Measurements from ENCODE around the gene COPA.

COPA gene

GRCh38 chr1:160258177-160258798, 84.8 kb downstream of the COPA start:
- TF ChIP-seq, protein P1, sequence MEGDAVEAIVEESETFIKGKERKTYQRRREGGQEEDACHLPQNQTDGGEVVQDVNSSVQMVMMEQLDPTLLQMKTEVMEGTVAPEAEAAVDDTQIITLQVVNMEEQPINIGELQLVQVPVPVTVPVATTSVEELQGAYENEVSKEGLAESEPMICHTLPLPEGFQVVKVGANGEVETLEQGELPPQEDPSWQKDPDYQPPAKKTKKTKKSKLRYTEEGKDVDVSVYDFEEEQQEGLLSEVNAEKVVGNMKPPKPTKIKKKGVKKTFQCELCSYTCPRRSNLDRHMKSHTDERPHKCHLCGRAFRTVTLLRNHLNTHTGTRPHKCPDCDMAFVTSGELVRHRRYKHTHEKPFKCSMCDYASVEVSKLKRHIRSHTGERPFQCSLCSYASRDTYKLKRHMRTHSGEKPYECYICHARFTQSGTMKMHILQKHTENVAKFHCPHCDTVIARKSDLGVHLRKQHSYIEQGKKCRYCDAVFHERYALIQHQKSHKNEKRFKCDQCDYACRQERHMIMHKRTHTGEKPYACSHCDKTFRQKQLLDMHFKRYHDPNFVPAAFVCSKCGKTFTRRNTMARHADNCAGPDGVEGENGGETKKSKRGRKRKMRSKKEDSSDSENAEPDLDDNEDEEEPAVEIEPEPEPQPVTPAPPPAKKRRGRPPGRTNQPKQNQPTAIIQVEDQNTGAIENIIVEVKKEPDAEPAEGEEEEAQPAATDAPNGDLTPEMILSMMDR (IDR thresholded peaks at IDR 0.05; ENCODE audit: low read depth, low read length) = no peak
- Histone ChIP-seq H3K4me3 (ENCODE audit: low read depth, low read length) (no peak overlapping the region), H3K27ac (no peak overlapping the region), H3K27me3 (ENCODE audit: insufficient read depth, low read depth, severe bottlenecking) (no peaks in the 10 kb centered on the region), H3K9me3 (ENCODE audit: severe bottlenecking) (no peaks in the 10 kb centered on the region), H3K36me3 (peaks cover 21% of the 10 kb centered on the region)
- DNase-seq = no peak

- H3K4me3 ChIP-seq (ENCODE audit: low read depth, low read length) = no peak overlapping the region
- peaks cover 21% of the 10 kb centered on the region for H3K36me3 ChIP-seq
- no peak for DNase-seq
- H3K9me3 ChIP-seq (ENCODE audit: severe bottlenecking) = no peaks in the 10 kb centered on the region
- no peaks in the 10 kb centered on the region for H3K27me3 ChIP-seq (ENCODE audit: insufficient read depth, low read depth, severe bottlenecking)
- H3K27ac ChIP-seq = no peak overlapping the region
- TF ChIP-seq, protein P1 (IDR thresholded peaks at IDR 0.05; ENCODE audit: low read depth, low read length) = no peak
Measured at GRCh38 chr1:160257411-160258015, 85.5 kb downstream of the COPA start.

GRCh38 chr1:160256396-160257046, 86.5 kb downstream of the COPA start:
- H3K27ac ChIP-seq = no peak overlapping the region; the same call in none of the 2 replicates
- peaks cover 14% of the 10 kb centered on the region for H3K36me3 ChIP-seq
- H3K4me3 ChIP-seq (ENCODE audit: low read depth, low read length) = no peak overlapping the region
- no peak for DNase-seq
- H3K9me3 ChIP-seq (ENCODE audit: severe bottlenecking) = no peaks in the 10 kb centered on the region
- TF ChIP-seq, protein P1 (IDR thresholded peaks at IDR 0.05; ENCODE audit: low read depth, low read length) = no peak
- no peaks in the 10 kb centered on the region for H3K27me3 ChIP-seq (ENCODE audit: insufficient read depth, low read depth, severe bottlenecking)

GRCh38 chr1:160255781-160256300, 87.2 kb downstream of the COPA start:
- Histone ChIP-seq H3K27me3 (ENCODE audit: insufficient read depth, low read depth, severe bottlenecking) (no peaks in the 10 kb centered on the region), H3K36me3 (peaks cover 12% of the 10 kb centered on the region), H3K9me3 (ENCODE audit: severe bottlenecking) (no peaks in the 10 kb centered on the region), H3K27ac (no peak overlapping the region), H3K4me3 (ENCODE audit: low read depth, low read length) (no peak overlapping the region)
- no peak for DNase-seq
- TF ChIP-seq, protein P1 (IDR thresholded peaks at IDR 0.05; ENCODE audit: low read depth, low read length) = no peak

DNA sequence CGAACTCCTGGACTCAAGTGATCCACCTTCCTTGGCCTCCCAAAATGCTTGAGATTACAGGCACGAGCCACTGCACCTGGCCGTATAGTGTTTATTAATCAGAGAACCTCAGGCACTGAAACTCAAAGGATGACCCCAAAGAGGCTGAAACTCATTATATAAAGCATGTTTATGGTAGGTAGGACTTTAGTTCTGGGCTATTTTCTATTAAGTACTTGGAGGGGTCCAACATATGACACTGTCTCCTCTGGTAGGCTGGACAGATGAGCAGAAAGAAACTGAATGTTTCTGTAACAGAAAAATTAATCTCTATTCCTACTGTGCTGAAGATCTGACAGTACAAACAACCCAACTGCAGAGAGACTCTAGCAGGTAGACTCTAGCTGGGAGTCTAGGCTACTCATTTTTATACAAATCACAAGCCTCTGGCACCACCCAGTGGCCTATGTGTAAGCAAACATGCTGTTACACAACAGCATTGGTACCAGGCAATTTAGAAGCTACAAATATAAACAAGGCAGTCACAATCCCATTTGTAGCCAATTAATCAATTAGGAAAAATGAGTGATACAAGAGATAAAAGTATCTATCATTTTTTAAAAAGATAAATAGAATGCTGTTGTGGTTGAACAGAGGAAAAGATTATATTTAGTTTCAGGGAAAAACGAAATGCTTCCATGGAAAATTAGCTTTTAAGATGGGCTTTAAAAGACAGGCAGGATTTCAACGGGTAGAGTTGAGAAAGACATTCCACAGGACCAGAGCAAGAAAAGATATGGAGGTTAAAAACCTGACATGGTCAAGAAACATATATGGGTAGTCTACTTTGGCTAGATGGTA, 91.1 kb downstream of the COPA start:
- no peak overlapping the region for H3K27ac ChIP-seq
- H3K36me3 ChIP-seq = peaks cover 8% of the 10 kb centered on the region
- TF ChIP-seq, protein P1 (IDR thresholded peaks at IDR 0.05; ENCODE audit: low read depth, low read length) = peak; percentile 84
- no peaks in the 10 kb centered on the region for H3K9me3 ChIP-seq (ENCODE audit: severe bottlenecking)
- no peak overlapping the region for H3K4me3 ChIP-seq (ENCODE audit: low read depth, low read length)
- peak; percentile 85 for DNase-seq
- no peaks in the 10 kb centered on the region for H3K27me3 ChIP-seq (ENCODE audit: insufficient read depth, low read depth, severe bottlenecking)
